H1 (cell line): ENCODE measurements around the gene TCF7L1. TPM values are rescaled to one million over a fixed set of nuclear protein-coding genes. Genes with fewer than 3 reads are reported as not detected.

ENCODE experiments used
- BRCA1 ChIP-seq: IDR thresholded peaks from 2 replicates; pipeline ENCODE4 v1.6.1; 2012; ENCODE audit warnings: low read depth, low read length, improper control_type of control experiment
- SRF ChIP-seq: IDR thresholded peaks from 2 replicates; pipeline ENCODE4 v1.6.1; 2011; ENCODE audit warnings: mild to moderate bottlenecking, low read depth, low read length, moderate library complexity
- USF2 ChIP-seq: IDR thresholded peaks from 2 replicates; pipeline ENCODE4 v1.6.1; 2011; ENCODE audit warnings: low read length, improper control_type of control experiment
- YY1 ChIP-seq: IDR thresholded peaks from 2 replicates; pipeline ENCODE4 v1.6.1; 2011; ENCODE audit warnings: low read depth, mild to moderate bottlenecking, low read length
- polyA plus RNA-seq, 7 experiments: library from polyadenylated mRNA; depleted of rRNA in 3 of 7; stranded (reverse) in 5 of 7; unstranded in 2 of 7; fragments of >200 nt in 5 of 7; fragments of 200-250 nt in 2 of 7; gene quantifications; 1 replicate in 5 of 7; 2 replicates in 1 of 7; 4 replicates in 1 of 7; pipeline versions ENCODE4 v1.2.1 to v1.2.3, GENCODE V29; 2011 to 2013; ENCODE audit warnings: missing spikeins in 2 of 7, mixed read lengths in 2 of 7
- total RNA-seq: library from RNA; stranded (reverse); fragmentation: NEBNext Ultra II Directional; extraction: Animal tissue kit (Norgen Biotek cat#: 25700); gene quantifications from 2 replicates; pipeline ENCODE4 v1.2.1, GENCODE V29; 2021

The TCF7L1 gene
- total and polyA plus RNA-seq, 2 of the 8 experiments (the other 6 are each of a cell fraction or from before 2014, with no cell fraction given), result 27.5 to 108 TPM

GRCh38 chr2:85291425-85292023, 158.3 kb downstream of the TCF7L1 start (continued):
- TF ChIP-seq YY1 (no peak), BRCA1 (no peak), SRF (no peak), USF2 (no peak)
